T-helper 22 cell (primary cell): ENCODE measurements around the gene ATP8A2.

Experiments used
- DNase-seq: peaks from one replicate; pipeline ENCODE4 v3.0.0-alpha.2; 2020; ENCODE audit warnings: low read depth

Gene ATP8A2

GRCh38 chr13:26074706-26075105 lies 702.9 kb downstream of the ATP8A2 start:
- no peak for DNase-seq
